ENCODE measurements around the gene INPP5A. TPM values are rescaled to one million over a fixed set of nuclear protein-coding genes. Genes with fewer than 3 reads are reported as not detected.

INPP5A gene
- total RNA-seq, 1 donor from 2014 or later = 14.2 TPM

- Mint-ChIP-seq H3K27ac (no peak overlapping the region), H3K4me3 (no peak overlapping the region), H3K36me3 (no peaks in the 10 kb centered on the region), H3K9me3 (no peaks in the 10 kb centered on the region), H3K4me1 (peaks cover 14% of the 10 kb centered on the region), H3K27me3 (ENCODE audit: insufficient read depth, low read depth) (no peaks in the 10 kb centered on the region)
- Histone ChIP-seq H3K4me1 (peaks cover 17% of the 10 kb centered on the region), H3K9ac (no peak overlapping the region), H3K79me2 (ENCODE audit: low read depth) (no peaks in the 10 kb centered on the region), H4K20me1 (ENCODE audit: low read depth) (peaks cover 47% of the 10 kb centered on the region), H3K4me2 (no peak overlapping the region), H2AFZ (replicated peaks) (no peak overlapping the region), H3K27ac (no peak overlapping the region), H3K27me3 (no peaks in the 10 kb centered on the region), H3K4me3 (no peak overlapping the region), H3K9me3 (ENCODE audit: low read depth) (no peaks in the 10 kb centered on the region), H3K36me3 (no peaks in the 10 kb centered on the region), H3F3A (ENCODE audit: low read depth) (peaks cover 21% of the 10 kb centered on the region)
- no peak for DNase-seq (ENCODE audit: low spot score)
- TF ChIP-seq EZH2 (IDR thresholded peaks at IDR 0.05) = no peak
- no peak for TF ChIP-seq EZH2phosphoT487 (IDR thresholded peaks at IDR 0.05)
- TF ChIP-seq CTCF (IDR thresholded peaks at IDR 0.05) = no peak
Observed at GRCh38 chr10:132570265-132570664, 32.7 kb downstream of the INPP5A start.

GRCh38 chr10:132570771-132571649, 33.4 kb downstream of the INPP5A start:
- DNase-seq (ENCODE audit: low spot score) = peak; percentile 32
- peaks cover 19% of the 10 kb centered on the region for H3K4me1 ChIP-seq
- no peaks in the 10 kb centered on the region for H3K27me3 Mint-ChIP-seq (ENCODE audit: insufficient read depth, low read depth)
- H3K27me3 ChIP-seq = no peaks in the 10 kb centered on the region
- no peak overlapping the region for H3K27ac ChIP-seq
- H3K27ac Mint-ChIP-seq = no peak overlapping the region
- H3K4me3 ChIP-seq = no peak overlapping the region
- H3F3A ChIP-seq (ENCODE audit: low read depth) = peaks cover 23% of the 10 kb centered on the region
- no peak overlapping the region for H2AFZ ChIP-seq (replicated peaks)
- no peaks in the 10 kb centered on the region for H3K79me2 ChIP-seq (ENCODE audit: low read depth)
- no peaks in the 10 kb centered on the region for H3K36me3 Mint-ChIP-seq
- no peaks in the 10 kb centered on the region for H3K9me3 Mint-ChIP-seq
- no peaks in the 10 kb centered on the region for H3K36me3 ChIP-seq
- no peak overlapping the region for H3K4me3 Mint-ChIP-seq
- H4K20me1 ChIP-seq (ENCODE audit: low read depth) = peaks cover 54% of the 10 kb centered on the region
- TF ChIP-seq EZH2 (IDR thresholded peaks at IDR 0.05) (no peak), EZH2phosphoT487 (IDR thresholded peaks at IDR 0.05) (no peak), CTCF (IDR thresholded peaks at IDR 0.05) (no peak)
- peaks cover 17% of the 10 kb centered on the region for H3K4me1 Mint-ChIP-seq
- peak overlapping the region; percentile 42 for H3K4me2 ChIP-seq
- H3K9ac ChIP-seq = no peak overlapping the region
- no peaks in the 10 kb centered on the region for H3K9me3 ChIP-seq (ENCODE audit: low read depth)

- H3K36me3 ChIP-seq = no peaks in the 10 kb centered on the region
- H2AFZ ChIP-seq (replicated peaks) = no peak overlapping the region
- peaks cover 19% of the 10 kb centered on the region for H3K4me1 ChIP-seq
- H3K27me3 ChIP-seq = no peaks in the 10 kb centered on the region
- Mint-ChIP-seq H3K4me1 (peaks cover 17% of the 10 kb centered on the region), H3K27ac (no peak overlapping the region), H3K36me3 (no peaks in the 10 kb centered on the region), H3K4me3 (no peak overlapping the region), H3K27me3 (ENCODE audit: insufficient read depth, low read depth) (no peaks in the 10 kb centered on the region), H3K9me3 (no peaks in the 10 kb centered on the region)
- no peaks in the 10 kb centered on the region for H3K9me3 ChIP-seq (ENCODE audit: low read depth)
- H3F3A ChIP-seq (ENCODE audit: low read depth) = peaks cover 23% of the 10 kb centered on the region
- peak; percentile 49 for DNase-seq (ENCODE audit: low spot score)
- no peak overlapping the region for H3K27ac ChIP-seq
- H4K20me1 ChIP-seq (ENCODE audit: low read depth) = peaks cover 50% of the 10 kb centered on the region
- no peak for TF ChIP-seq CTCF (IDR thresholded peaks at IDR 0.05)
- no peak for TF ChIP-seq EZH2 (IDR thresholded peaks at IDR 0.05)
- TF ChIP-seq EZH2phosphoT487 (IDR thresholded peaks at IDR 0.05) = no peak
- H3K4me3 ChIP-seq = no peak overlapping the region
- H3K79me2 ChIP-seq (ENCODE audit: low read depth) = no peaks in the 10 kb centered on the region
- no peak overlapping the region for H3K9ac ChIP-seq
- peak overlapping the region; percentile 16 for H3K4me2 ChIP-seq
Observed at GRCh38 chr10:132571650-132572544, 34.3 kb downstream of the INPP5A start.
